PC-3 (cell line): Measurements from ENCODE around the gene BBS5. TPM values are rescaled to one million over a fixed set of nuclear protein-coding genes. Genes with fewer than 3 reads are reported as not detected.
"Not testable (repeated sequence)": the region's sequence is repeated elsewhere in the genome, so short reads cannot be mapped to it uniquely, and the experiment has no call there.

Experiments used
- ATAC-seq: fragments of 200-7000 bp; cut with Tn5 transposase; 2 replicates; pipeline ENCODE4 v1.9.1; 2020; ENCODE audit warnings: mild to moderate bottlenecking, moderate library complexity
- Bru-seq: library from RNA; stranded (reverse); fragments of 400-500 nt; gene quantifications from one replicate; lab custom pipeline; 2021; lab: Mats Ljungman, UMichigan
- BruChase-seq, 2 experiments: library from RNA; stranded (reverse); fragments of 400-500 nt; gene quantifications; one replicate each; lab custom pipeline; 2021; lab: Mats Ljungman, UMichigan
- BruUV-seq: library from RNA; stranded (reverse); fragments of 400-500 nt; replicated peaks from 2 replicates; lab custom pipeline; 2021; lab: Mats Ljungman, UMichigan
- CTCF ChIA-PET: fragments of 300-600 bp; sonication (Branson Sonifier 250); formaldehyde crosslinking; loops from one replicate; lab custom pipeline; 2022; ENCODE audit warnings: antibody characterized with exemption; lab: Charles Lee
- POLR2A ChIA-PET: fragments of 300-600 bp; sonication (Branson Sonifier 250); formaldehyde crosslinking; loops from one replicate; lab custom pipeline; 2022; ENCODE audit warnings: antibody characterized with exemption; ENCODE audit not compliant: unreplicated experiment; lab: Charles Lee
- DNase-seq: peaks from one replicate; pipeline ENCODE4 v3.0.0-alpha.2; 2015
- H2AFZ ChIP-seq: fragments of 300-600 bp; sonication (generic); 2 replicates; pipeline ENCODE4 v1.6.0; 2016; ENCODE audit warnings: antibody characterized with exemption, low read length
- H3F3A ChIP-seq: fragments of 300-600 bp; sonication (generic); one replicate; pipeline ENCODE4 v1.6.0; 2017; ENCODE audit warnings: antibody characterized with exemption, low read length, control low read depth, mild to moderate bottlenecking; ENCODE audit not compliant: unreplicated experiment
- H3K27ac ChIP-seq: fragments of 300-600 bp; sonication (generic); 2 replicates; pipeline ENCODE4 v1.5.1; 2016; ENCODE audit warnings: mild to moderate bottlenecking, low read length
- H3K27me3 ChIP-seq: fragments of 300-600 bp; sonication (generic); 2 replicates; pipeline ENCODE4 v1.6.1; 2016; ENCODE audit warnings: low read length, mixed read lengths
- H3K36me3 ChIP-seq: fragments of 300-600 bp; sonication (generic); 2 replicates; pipeline ENCODE4 v1.6.1; 2016; ENCODE audit warnings: low read depth, mixed run types, low read length, mixed read lengths
- H3K4me1 ChIP-seq: fragments of 300-600 bp; sonication (generic); 2 replicates; pipeline ENCODE4 v1.5.1; 2016; ENCODE audit warnings: low read length; ENCODE audit not compliant: insufficient read depth
- H3K4me2 ChIP-seq: fragments of 300-600 bp; sonication (generic); 2 replicates; pipeline ENCODE4 v1.6.0; 2016; ENCODE audit warnings: low read length
- H3K4me3 ChIP-seq: fragments of 300-600 bp; sonication (generic); 2 replicates; pipeline ENCODE4 v1.5.1; 2016; ENCODE audit warnings: mild to moderate bottlenecking, low read length, mixed read lengths
- H3K79me2 ChIP-seq: fragments of 300-600 bp; sonication (generic); 2 replicates; pipeline ENCODE4 v1.6.1; 2017; ENCODE audit warnings: low read length, mixed read lengths
- H3K9ac ChIP-seq: fragments of 300-600 bp; sonication (generic); 2 replicates; pipeline ENCODE4 v1.6.0; 2016; ENCODE audit warnings: mild to moderate bottlenecking, low read length
- H3K9me2 ChIP-seq: fragments of 300-600 bp; sonication (generic); replicated peaks from 2 replicates; pipeline ENCODE4 v1.6.1; 2016; ENCODE audit warnings: mixed run types, low read length, mixed read lengths
- H3K9me3 ChIP-seq: fragments of 300-600 bp; sonication (generic); 2 replicates; pipeline ENCODE4 v1.6.1; 2016; ENCODE audit warnings: low read length, mixed read lengths
- H4K20me1 ChIP-seq: fragments of 300-600 bp; sonication (generic); 2 replicates; pipeline ENCODE4 v1.6.1; 2016; ENCODE audit warnings: low read length, mixed read lengths
- EZH2 ChIP-seq: fragments of 300-600 bp; sonication (generic); IDR thresholded peaks from one replicate; pipeline ENCODE4 v1.6.1; 2017; ENCODE audit warnings: antibody characterized with exemption, mild to moderate bottlenecking, low read length; ENCODE audit not compliant: unreplicated experiment
- intact Hi-C: fragments of 100-400 bp; cut with micrococcal nuclease; formaldehyde crosslinking; loops from 2 replicates; pipeline ENCODE4 v1.9.0; 2023
- long read RNA-seq: library from polyadenylated mRNA; unstranded; transcript quantifications from one replicate; pipeline ENCODE4 v2.0.0, GENCODE V29; 2021; ENCODE audit not compliant: unreplicated experiment
- total RNA-seq: library from RNA; depleted of rRNA; stranded (reverse); fragments of >200 nt; gene quantifications from 2 replicates; pipeline ENCODE4 v1.2.3, GENCODE V29; 2014; rRNA removed
- TF ChIP-seq, protein P1 (sequence below): fragments of 300-600 bp; sonication (generic); conservative IDR thresholded peaks from 2 replicates; pipeline ENCODE4 v1.5.1; 2017; ENCODE audit warnings: antibody characterized with exemption, low read depth, mild to moderate bottlenecking, low read length

Gene BBS5
- total RNA-seq (3.3 and 3.8 TPM in 2 replicates), Bru-seq, nascent RNA (percentile 47 among the genes with signal in this experiment), BruChase-seq, experiment 1, labeled RNA remaining after a 6-hour chase (percentile 73 among the genes with signal in this experiment), BruChase-seq, experiment 2, labeled RNA remaining after a 2-hour chase (percentile 72 among the genes with signal in this experiment)
- long read RNA-seq, partial matches to known transcripts, result 1 of 1 reads
- long read RNA-seq, other reads (novel, unspliced or antisense), result 0 of 1 reads

DNA sequence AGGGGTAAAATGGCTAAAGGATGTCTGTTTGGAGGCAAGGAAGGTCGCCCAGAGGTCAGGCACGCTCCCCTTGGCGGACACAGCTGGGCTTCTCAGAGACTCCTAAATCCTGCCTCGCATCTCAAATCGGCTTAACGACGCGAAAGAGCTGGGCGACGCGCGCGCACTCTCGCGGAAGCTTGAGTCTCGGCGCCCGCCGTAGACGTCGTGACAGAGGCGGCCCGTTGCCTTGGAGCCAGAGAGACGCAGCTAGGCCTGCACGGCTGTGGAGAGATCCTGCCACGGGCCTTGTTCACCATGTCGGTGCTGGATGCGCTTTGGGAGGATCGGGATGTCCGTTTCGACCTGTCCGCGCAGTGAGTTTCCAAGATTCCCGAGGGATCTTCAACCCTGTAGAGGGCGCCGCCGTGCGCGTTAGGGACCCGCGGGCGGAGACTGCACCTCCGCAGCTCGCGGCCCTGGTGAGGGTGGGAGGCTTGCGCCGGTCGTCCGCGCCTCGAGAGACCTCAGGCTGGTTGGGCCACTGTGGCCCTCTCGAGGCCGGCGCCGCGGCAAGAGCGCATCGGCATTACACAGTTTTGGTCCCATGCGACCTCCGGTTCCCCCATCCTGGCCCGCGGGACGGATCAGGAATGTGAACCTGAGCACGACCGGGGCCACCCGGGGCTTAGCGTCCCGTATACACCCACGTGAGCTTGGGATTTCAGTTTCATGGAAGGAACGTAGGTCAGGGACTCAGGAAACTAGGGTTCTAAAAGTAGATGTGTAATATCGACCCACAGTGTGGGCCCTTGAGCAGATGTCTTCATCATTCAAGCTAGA lies at the start of gene BBS5:
TSS of gene BBS5 (plus strand) at position 238 of the 822 bp plus-strand sequence. CDS start at position 298, 60 bp downstream.
- peak; percentile 72 for DNase-seq
- Histone ChIP-seq H3K27ac (no peak within 1 kb of the TSS; the same call in 1 of the 2 replicates), H2AFZ (peak within 1 kb of the TSS; percentile 79), H3F3A (no peaks in the 10 kb centered on the region), H3K36me3 (no peaks in the 10 kb centered on the region), H3K4me3 (peak within 1 kb of the TSS; percentile 67), H3K9me2 (no peaks in the 10 kb centered on the region), H3K27me3 (no peaks in the 10 kb centered on the region), H3K4me2 (peak within 1 kb of the TSS; percentile 79), H3K79me2 (no peaks in the 10 kb centered on the region), H3K9me3 (no peaks in the 10 kb centered on the region), H3K9ac (peak within 1 kb of the TSS; percentile 68), H4K20me1 (no peaks in the 10 kb centered on the region), H3K4me1 (peaks cover 18% of the 10 kb centered on the region)
- TF ChIP-seq EZH2, result no peak
- TF ChIP-seq, protein P1, sequence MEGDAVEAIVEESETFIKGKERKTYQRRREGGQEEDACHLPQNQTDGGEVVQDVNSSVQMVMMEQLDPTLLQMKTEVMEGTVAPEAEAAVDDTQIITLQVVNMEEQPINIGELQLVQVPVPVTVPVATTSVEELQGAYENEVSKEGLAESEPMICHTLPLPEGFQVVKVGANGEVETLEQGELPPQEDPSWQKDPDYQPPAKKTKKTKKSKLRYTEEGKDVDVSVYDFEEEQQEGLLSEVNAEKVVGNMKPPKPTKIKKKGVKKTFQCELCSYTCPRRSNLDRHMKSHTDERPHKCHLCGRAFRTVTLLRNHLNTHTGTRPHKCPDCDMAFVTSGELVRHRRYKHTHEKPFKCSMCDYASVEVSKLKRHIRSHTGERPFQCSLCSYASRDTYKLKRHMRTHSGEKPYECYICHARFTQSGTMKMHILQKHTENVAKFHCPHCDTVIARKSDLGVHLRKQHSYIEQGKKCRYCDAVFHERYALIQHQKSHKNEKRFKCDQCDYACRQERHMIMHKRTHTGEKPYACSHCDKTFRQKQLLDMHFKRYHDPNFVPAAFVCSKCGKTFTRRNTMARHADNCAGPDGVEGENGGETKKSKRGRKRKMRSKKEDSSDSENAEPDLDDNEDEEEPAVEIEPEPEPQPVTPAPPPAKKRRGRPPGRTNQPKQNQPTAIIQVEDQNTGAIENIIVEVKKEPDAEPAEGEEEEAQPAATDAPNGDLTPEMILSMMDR, result peak; percentile 76
- no TSS peak for BruUV-seq
- peak; percentile 83 for ATAC-seq
- intact Hi-C loops, result loop anchor here (1.0 to 10.0 kb wide), 2 partner anchors 28 to 105 kb away; partner anchors contain the start of gene PPIG
- CTCF ChIA-PET, result interaction anchor here (0.5 to 1.4 kb wide), 6 partner anchors 15 to 310 kb away, joined by 3 to 5 read pairs (median 3); partner anchors contain the start of gene KLHL41
- POLR2A ChIA-PET, result interaction anchor here (0.5 to 0.6 kb wide), 2 partner anchors 9 to 15 kb away, joined by 3 to 5 read pairs; no protein-coding TSS in a partner anchor

DNA sequence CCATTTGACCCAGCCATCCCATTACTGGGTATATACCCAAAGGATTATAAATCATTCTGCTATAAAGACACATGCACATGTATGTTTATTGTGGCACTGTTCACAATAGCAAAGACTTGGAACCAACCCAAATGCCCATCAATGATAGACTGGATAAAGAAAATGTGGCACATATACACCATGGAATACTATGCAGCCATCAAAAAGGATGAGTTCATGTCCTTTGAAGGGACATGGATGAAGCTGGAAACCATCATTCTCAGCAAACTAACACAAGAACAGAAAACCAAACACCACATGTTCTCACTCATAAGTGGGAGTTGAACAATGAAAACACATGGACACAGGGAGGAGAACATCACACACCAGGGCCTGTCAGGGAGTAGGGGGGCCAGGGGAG lies 47.5 kb upstream of the BBS5 start:
- ATAC-seq, H3K36me3 ChIP-seq, CTCF ChIA-PET, H3K9me2 ChIP-seq, H3K4me3 ChIP-seq, H3K79me2 ChIP-seq, H2AFZ ChIP-seq, BruUV-seq, POLR2A ChIA-PET, H3K9ac ChIP-seq, H4K20me1 ChIP-seq, H3K4me2 ChIP-seq, intact Hi-C loops, DNase-seq, H3F3A ChIP-seq, H3K4me1 ChIP-seq, H3K9me3 ChIP-seq, H3K27ac ChIP-seq: not testable (repeated sequence)
- peaks cover 37% of the 10 kb centered on the region for H3K27me3 ChIP-seq

DNA sequence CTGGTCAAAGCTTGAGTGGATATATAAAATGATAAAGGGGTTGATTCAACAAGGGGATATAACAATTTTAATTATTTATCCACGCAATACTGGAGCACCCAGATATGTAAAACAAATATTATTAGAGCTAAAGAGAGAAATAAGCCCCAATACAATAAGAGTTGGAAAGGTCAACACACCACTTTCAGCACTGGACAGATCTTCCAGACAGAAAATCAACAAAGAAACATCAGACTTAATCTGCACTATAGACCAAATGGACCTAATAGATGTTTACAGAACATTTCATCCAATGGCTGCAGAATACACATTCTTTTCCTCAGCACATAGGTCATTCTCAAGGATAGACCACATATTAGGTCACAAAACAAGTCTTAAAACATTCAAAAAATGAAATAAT lies 45.1 kb upstream of the BBS5 start:
- CTCF ChIA-PET, H4K20me1 ChIP-seq, H3K4me1 ChIP-seq, H3K9me2 ChIP-seq, H3K9ac ChIP-seq, H3K4me2 ChIP-seq, H2AFZ ChIP-seq, H3K79me2 ChIP-seq, H3K4me3 ChIP-seq, POLR2A ChIA-PET, BruUV-seq, intact Hi-C loops, DNase-seq, H3K9me3 ChIP-seq, ATAC-seq, H3K36me3 ChIP-seq, H3K27ac ChIP-seq, H3F3A ChIP-seq: not testable (repeated sequence)
- peaks cover 27% of the 10 kb centered on the region for H3K27me3 ChIP-seq
